SW 1271 (cell line): ENCODE data around the gene NTRK3.

Experiments
- DNase-seq, 2 experiments: peaks; one replicate each; lab custom pipeline; 2025; lab: John Stamatoyannopoulos, UW

NTRK3 gene

DNA sequence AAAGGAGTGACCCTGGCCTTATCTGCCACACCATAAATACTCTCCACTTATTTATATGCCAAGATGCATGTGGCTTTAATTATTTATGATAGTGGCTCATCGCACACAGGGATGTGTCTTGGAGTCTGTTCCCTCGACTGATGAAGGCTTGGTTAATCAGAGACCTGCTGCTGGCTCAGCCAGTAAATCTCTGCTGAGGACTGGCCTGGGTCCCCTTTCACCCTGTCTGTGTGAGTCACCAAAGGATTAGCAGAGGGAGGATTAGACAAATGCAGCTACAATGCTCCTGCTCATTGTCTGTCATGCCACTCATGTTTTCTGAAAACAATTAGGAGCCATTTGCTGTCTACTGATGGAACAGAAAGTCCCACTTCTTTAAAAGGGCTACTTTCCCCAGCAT lies 226.8 kb downstream of the NTRK3 start:
- no peak for DNase-seq

DNA sequence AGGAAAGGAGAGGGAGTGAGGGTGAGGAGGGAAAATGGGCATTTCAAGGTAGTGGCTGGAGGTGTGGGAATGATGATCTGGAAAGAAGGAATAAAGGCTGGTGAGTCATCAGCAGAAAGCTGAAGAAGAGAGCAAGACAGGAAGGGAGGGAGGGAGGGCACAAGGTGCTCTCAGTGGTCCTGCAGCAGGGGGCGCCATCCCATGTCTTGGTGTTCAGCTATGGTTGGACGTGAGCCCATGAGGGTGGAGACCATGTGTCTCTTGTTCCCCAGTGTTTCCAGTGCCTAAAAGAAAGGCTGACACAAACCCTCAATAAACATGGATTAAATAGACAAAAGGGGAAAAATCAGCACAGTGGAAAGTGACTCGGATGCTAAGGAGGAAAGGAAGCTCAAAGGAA lies 228.5 kb downstream of the NTRK3 start:
- DNase-seq, result no peak

- DNase-seq, result no peak
Observed at GRCh38 chr15:88023914-88024313, 232.6 kb downstream of the NTRK3 start.

DNA sequence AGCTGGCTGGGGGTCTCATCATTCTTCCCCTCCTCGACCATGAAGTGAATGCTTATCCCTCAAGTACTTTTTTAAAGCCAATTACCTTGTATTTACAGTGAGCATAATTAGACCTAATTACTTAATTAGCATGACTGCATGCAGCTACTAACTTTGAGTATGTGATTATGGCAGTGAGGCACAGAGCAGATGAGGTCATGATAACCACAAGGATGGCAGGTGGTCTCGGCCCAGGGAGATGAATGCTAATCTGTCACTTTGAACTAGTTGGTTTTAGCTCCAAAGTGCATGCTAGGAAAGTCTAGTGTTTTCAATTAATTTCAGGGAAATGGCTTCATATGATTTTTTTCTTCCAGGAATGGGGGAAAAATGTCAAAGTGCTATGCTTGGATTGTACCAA lies 233.8 kb downstream of the NTRK3 start:
- no peak for DNase-seq

GRCh38 chr15:88021601-88022000 lies 234.9 kb downstream of the NTRK3 start:
- no peak for DNase-seq

- no peak for DNase-seq
Observed at GRCh38 chr15:88020806-88021205, 235.7 kb downstream of the NTRK3 start.

DNA sequence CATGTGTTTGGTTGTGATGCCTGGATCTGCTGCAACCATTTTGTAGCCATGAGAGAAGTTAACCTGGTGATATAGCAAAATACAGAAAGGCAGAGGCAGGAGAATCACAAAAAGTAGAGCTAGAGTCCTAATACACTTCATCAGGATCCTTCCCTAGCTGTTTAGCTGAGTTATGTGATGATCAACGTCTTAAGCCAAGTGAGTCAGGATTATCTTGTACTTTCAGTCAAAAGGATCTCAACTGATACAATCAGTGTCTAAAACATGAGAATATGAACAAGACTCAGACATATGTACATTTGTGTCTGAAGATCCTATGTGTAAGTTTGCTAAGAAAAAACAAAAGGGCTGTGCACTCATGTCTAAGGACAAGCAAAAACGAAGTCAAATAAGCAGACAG lies 236.9 kb downstream of the NTRK3 start:
- DNase-seq, result no peak

DNA sequence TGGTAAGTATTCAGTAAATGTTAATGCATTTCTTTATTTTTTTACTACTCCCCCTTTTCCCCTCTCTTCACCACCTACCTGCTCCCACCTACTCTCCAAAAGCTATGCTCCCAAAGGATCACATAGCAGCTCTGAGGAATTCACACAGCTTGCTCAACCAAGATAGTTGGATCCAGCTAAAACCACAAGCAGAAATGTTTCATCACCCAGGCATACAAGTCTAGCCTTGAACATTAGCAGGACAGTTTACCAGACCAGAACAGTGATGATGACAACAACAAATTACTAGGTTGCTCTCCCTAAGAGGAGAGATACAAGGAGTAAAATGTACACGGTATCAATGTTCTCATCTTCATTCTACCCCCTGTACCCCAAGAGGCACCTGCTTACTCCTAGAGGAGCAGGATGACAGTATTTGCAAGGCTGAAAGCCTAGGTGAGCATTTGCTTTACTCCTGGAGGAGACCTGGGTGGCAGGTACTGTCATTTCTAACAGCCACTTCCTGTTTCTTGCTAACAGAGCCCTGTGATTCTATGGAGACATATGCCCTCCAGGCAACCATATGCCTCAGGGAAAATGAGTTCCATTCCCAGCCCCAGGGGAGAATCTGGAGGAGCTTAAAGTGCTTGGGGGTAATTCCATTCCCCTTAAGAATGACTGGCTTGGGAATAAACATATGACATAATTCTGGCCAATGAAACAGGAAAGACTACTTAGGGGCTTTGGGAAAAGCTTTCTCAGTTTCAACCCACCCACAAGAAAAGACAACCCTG lies 237.5 kb downstream of the NTRK3 start:
- DNase-seq, result no peak

DNA sequence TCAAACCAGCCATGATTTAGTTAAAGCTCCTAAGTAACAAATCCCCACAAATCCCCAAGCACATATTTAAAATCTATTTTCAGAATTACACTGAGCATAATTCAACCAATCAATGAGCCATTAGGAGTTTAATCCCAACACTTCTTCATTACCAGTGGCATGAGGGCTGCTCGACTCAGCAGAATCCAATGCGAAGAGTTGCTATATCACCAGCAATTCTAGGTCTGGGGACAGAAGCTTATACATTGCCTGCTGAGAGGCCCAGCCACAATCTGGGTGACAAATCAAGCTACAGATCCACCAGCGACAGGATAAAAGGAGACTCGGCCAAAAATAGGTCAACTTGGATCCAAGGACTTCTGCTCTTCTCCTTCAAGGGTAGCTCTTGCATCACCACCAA lies 238.8 kb downstream of the NTRK3 start:
- DNase-seq, result no peak

DNA sequence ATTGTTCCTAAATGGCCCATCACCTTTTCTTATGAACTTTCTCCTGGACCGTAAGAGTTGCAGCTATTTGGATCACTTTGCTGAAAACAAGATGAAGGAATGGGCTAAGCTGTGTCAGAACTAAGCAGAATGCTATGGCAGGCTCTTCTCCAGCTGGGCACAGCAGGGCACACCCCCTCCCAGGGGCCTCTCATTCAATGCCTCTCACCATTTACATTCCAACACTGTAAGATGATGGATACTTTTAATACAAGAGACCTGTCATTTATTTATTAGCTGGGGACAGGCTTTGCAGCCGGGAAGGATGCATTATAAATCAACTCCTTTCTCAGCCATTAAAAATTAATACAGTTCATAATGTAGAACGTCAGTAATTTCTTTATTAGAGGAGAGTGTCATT lies 240.1 kb downstream of the NTRK3 start:
- no peak for DNase-seq

GRCh38 chr15:88015228-88015860 lies 241.2 kb downstream of the NTRK3 start:
- DNase-seq, result no peak

- DNase-seq, result no peak
Observed at GRCh38 chr15:88014454-88015160, 241.9 kb downstream of the NTRK3 start.

DNA sequence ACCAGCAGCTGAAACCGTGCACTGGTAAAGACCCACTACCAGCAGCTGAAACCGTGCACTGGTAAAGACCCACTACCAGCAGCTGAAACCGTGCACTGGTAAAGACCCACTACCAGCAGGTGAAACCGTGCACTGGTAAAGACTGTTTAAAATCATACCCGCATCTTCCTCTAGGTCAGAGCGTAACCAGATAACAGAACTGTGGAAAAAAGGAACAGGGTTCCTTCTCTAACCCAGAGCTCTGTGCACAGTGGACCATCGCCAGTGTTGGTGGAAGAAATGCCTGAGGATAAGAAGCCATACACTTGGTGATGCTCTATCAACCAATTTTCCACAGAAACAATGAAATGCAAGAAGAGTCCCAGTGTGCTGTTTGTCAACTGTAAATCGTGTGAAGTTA lies 243.4 kb downstream of the NTRK3 start:
- no peak for DNase-seq

DNA sequence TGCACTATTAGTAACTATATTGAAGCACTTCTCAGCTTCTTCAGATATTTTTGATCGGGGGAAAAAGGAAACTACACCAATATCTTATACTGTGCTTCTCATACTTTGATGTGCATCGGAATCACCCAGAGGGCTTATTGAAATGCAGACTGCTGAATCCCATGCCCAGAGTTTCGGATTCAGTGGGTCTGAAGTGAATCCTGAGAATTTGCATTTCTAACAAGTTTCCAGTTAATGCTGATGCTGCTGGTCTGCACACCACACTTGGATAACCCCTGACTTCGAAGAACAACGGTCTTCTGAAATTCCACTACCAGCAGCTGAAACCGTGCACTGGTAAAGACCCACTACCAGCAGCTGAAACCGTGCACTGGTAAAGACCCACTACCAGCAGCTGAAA lies 243.9 kb downstream of the NTRK3 start:
- no peak for DNase-seq

DNA sequence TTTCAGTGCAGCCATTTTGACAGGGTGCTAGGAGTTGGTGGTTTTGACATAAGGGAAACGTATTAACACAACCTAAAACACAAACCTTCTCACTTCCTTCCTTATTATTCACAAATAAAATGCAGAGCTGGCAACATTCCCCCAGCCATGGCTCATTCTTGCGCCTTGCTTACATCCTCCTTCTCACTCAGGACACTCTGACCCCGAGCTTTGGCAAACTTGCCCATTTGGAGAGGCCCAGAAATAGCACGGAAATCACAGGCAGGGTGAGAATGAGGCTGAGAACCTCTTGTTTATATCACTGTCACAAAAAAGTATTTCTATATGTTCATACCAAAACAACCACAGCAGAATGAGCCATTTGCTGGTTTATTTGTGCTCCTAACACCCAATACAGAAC lies 244.3 kb downstream of the NTRK3 start:
- DNase-seq, result no peak

DNA sequence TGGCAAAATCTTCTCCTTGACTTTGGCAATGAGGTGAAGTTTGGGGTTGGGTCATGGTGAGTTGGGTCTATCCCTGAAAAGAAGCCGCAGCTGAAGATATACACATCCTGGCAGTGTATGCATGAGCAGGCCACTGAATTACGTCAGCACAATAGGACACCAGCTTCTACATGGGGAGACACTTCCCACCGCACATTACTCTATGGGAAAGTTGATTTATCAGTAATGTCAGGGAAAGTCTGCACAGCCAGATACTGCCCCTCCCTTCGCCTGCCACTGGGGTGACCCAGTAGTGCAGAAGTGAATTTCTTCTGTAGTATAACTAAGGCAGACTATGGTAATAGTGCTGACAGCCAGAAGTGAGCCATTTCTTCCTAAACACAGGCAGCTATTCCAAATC lies 245.0 kb downstream of the NTRK3 start:
- DNase-seq, result no peak

- DNase-seq, result no peak
Observed at GRCh38 chr15:88006146-88006545, 250.4 kb downstream of the NTRK3 start.

DNA sequence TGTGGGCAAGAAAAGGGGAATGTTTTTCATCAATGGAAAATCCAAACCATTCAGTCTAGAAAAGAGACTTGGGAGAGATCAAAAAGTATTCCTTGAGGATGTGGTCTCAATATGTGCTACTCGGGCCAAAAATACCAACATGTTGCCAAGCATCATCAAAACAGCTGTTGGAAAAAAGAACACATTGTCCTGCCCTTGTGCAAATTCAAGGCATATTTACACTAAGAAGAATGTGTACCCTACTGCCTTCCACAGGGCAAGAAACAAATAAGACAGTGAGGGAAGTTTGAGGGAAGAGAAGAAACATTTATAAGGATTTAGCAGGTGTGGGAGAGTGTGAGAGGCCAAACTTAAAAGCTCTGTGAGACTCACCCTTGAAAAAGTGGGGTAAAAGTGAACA lies 252.1 kb downstream of the NTRK3 start:
- DNase-seq, result no peak

DNA sequence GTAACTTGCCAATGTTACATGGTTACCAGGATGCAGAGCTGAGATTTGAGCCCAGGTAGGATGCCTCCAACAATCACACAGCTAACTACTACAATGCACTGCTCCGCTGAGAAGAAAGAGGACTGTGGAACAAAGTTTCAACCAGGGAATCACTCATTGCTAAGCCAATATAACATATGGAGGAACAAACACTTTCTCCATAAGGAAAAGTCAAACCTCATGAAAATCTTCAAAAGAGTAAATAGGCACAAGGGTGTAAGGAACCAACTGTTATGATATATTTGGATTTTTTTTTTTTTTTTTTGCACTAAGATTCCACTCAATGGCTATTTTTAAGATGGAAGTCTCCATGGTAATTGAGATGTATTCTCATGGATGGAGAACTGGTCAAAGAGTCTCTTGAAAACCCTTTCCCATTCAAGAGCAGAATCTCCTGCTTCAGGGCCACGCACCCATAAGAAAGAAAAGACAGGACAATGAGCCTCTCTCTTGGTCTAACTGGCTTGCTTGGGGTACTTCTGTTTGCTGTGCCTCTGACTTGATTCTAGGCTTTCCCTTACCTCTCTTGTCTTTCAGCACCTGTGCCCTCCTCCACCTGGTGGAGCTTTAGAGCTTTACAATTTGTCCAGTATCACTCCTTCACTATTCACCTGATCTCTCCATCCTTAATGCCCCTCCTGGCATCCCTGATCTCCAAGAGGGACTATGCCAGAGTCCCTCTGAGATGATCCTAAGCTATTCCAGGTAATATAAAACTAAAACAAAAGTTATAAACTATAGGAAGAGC lies 252.8 kb downstream of the NTRK3 start:
- DNase-seq, result no peak

DNA sequence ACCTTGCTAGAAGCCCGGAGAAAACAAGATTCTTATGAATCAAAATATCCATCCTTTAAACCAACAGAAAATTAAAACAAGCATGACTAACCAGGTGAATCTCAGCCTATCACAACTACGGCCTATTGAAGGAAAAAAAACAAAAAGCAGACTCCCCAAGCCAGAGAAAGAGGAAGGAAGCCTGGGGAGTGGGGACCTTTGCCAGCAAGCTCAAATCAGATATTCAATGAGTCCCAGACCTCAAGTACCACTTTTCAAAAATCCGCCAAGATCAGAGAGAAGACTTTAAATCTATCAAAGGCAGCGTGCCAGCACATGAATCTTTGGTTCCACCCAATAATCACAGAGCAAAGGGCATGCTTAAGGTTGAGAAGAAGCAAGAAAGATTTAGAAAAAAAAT lies 253.8 kb downstream of the NTRK3 start:
- no peak for DNase-seq

DNA sequence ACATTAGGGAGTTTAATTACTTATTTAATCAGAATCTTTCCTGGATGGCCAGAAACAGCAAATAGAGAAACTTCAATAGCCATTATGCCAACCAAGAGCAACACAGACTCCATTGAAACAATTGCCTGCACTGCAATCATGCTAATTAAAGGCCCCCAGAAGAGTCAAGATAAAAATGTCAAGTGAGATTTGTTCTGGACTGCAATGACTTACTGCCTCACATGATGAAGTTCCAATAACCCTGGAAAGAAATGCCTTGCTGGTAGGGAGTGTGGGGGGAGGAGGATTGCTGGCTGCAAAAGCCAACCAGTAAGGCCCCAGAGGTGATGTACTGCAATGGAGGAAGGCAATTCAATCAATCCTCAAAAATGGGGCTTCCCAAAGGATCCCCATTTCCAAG lies 257.9 kb downstream of the NTRK3 start:
- DNase-seq, result no peak

GRCh38 chr15:87986776-87987175 lies 269.8 kb downstream of the NTRK3 start:
- DNase-seq, result no peak

DNA sequence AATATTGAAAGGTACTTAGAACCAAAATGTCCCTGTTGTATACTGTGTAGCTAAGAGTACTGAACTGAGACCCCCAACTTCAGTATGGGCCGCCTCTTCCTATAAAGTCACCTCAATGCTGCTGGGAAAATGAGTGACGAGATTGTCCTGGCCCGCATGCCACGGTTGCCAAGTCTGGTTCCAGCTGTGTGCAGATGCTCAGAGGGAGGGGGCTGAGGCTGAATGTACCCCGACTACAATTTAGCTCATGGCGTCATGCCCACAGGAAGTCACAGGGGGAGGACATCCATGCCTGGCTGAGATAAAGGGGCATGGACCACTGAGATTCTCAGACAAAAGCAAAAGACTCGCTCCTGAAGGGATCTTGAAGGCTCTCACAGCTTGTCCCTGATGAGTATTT lies 271.1 kb downstream of the NTRK3 start:
- no peak for DNase-seq
